GM18498 (cell line): ENCODE measurements around the gene CACNA1F.
"Not testable (repeated sequence)": the region's sequence is repeated elsewhere in the genome, so short reads cannot be mapped to it uniquely, and the experiment has no call there.

Experiments
- ATAC-seq: cut with Tn5 transposase; IDR thresholded peaks from one replicate; pipeline ENCODE4 v1.9.1; 2021; ENCODE audit warnings: mild to moderate bottlenecking, moderate library complexity; ENCODE audit not compliant: unreplicated experiment

The CACNA1F gene

GRCh38 chrX:49177873-49178480, 55.2 kb downstream of the CACNA1F start:
- no peak for ATAC-seq

GRCh38 chrX:49177338-49177833, 55.8 kb downstream of the CACNA1F start:
- no peak for ATAC-seq

GRCh38 chrX:49176421-49177326, 56.5 kb downstream of the CACNA1F start:
- ATAC-seq = no peak

GRCh38 chrX:49175435-49176274, 57.5 kb downstream of the CACNA1F start:
- no peak for ATAC-seq

- ATAC-seq = no peak
Observed at GRCh38 chrX:49174723-49175122, 58.4 kb downstream of the CACNA1F start.

- ATAC-seq = not testable (repeated sequence)
Observed at GRCh38 chrX:49173544-49173943, 59.6 kb downstream of the CACNA1F start.

GRCh38 chrX:49172280-49172780, 60.8 kb downstream of the CACNA1F start:
- peak; percentile 80 for ATAC-seq

- peak; percentile 35 for ATAC-seq
Observed at GRCh38 chrX:49171752-49172279, 61.3 kb downstream of the CACNA1F start, which contains the start of gene PLP2. Gene PLP2 (plus strand): TSS chrX:49171898. CDS start chrX:49172001, 103 bp downstream.

GRCh38 chrX:49167740-49168108, 65.4 kb downstream of the CACNA1F start:
- no peak for ATAC-seq

GRCh38 chrX:49166914-49167739, 66.0 kb downstream of the CACNA1F start:
- no peak for ATAC-seq

- ATAC-seq = peak; percentile 49
Observed at GRCh38 chrX:49165901-49166881, 66.9 kb downstream of the CACNA1F start.

- no peak for ATAC-seq
Observed at GRCh38 chrX:49164589-49165360, 68.4 kb downstream of the CACNA1F start.

GRCh38 chrX:49163555-49164419, 69.4 kb downstream of the CACNA1F start:
- ATAC-seq = peak; percentile 59

- no peak for ATAC-seq
Observed at GRCh38 chrX:49162620-49163019, 70.5 kb downstream of the CACNA1F start, which contains the start of gene MAGIX. Gene MAGIX (plus strand): TSS chrX:49162758. CDS start chrX:49162890, 132 bp downstream.

- ATAC-seq = no peak
Observed at GRCh38 chrX:49161632-49162031, 71.5 kb downstream of the CACNA1F start.

- no peak for ATAC-seq
Observed at GRCh38 chrX:49160908-49161307, 72.2 kb downstream of the CACNA1F start.

- no peak for ATAC-seq
Observed at GRCh38 chrX:49157194-49157593, 75.9 kb downstream of the CACNA1F start.
